T-helper 22 cell (primary cell): ENCODE measurements around the gene CYP2C18.
"Not testable (repeated sequence)": the region's sequence is repeated elsewhere in the genome, so short reads cannot be mapped to it uniquely, and the experiment has no call there.

Experiments
- DNase-seq: peaks from one replicate; pipeline ENCODE4 v3.0.0-alpha.2; 2020; ENCODE audit warnings: low read depth

The CYP2C18 gene

GRCh38 chr10:94747838-94748237 lies 64.3 kb downstream of the CYP2C18 start:
- no peak for DNase-seq

- DNase-seq, result no peak
Measured at GRCh38 chr10:94757916-94758315, 74.4 kb downstream of the CYP2C18 start.

- no peak for DNase-seq
Measured at GRCh38 chr10:94760586-94761178, 77.2 kb downstream of the CYP2C18 start.

- DNase-seq, result no peak
Measured at GRCh38 chr10:94762393-94762792, 78.9 kb downstream of the CYP2C18 start, which contains the start of gene CYP2C19. Gene CYP2C19 (plus strand): TSS chr10:94762681. CDS start chr10:94762706, 25 bp downstream.

GRCh38 chr10:94775425-94775824 lies 91.9 kb downstream of the CYP2C18 start:
- DNase-seq, result not testable (repeated sequence)

GRCh38 chr10:94777886-94778458 lies 94.4 kb downstream of the CYP2C18 start:
- no peak for DNase-seq

GRCh38 chr10:94780844-94781243 lies 97.3 kb downstream of the CYP2C18 start:
- no peak for DNase-seq

- DNase-seq, result no peak
Measured at GRCh38 chr10:94784256-94784655, 100.7 kb downstream of the CYP2C18 start.

- no peak for DNase-seq
Measured at GRCh38 chr10:94785211-94785610, 101.7 kb downstream of the CYP2C18 start.
